ENCODE results near the gene ADIPOR1.

ADIPOR1 gene

GRCh38 chr1:202957733-202958543, at the start of gene ADIPOR1:
ADIPOR1 (minus strand) TSS chr1:202958312; CDS start chr1:202951070, 7,242 bp downstream.
- in situ Hi-C loops (cut with MboI; ENCODE audit: low sequenced_read_pairs) = no loop called here

GRCh38 chr1:203006948-203007871, 49.1 kb upstream of the ADIPOR1 start, which contains the start of gene TMEM183A:
TMEM183A (plus strand) TSS chr1:203007374; CDS start chr1:203007466, 92 bp downstream.
- in situ Hi-C loops (cut with MboI; ENCODE audit: low sequenced_read_pairs) = loop anchor here (5.0 kb wide), 1 partner anchor 1270 kb away; no protein-coding TSS in a partner anchor

GRCh38 chr1:203005395-203006142, 47.5 kb upstream of the ADIPOR1 start:
- in situ Hi-C loops (cut with MboI; ENCODE audit: low sequenced_read_pairs) = loop anchor here (5.0 kb wide), 1 partner anchor 1272 kb away; no protein-coding TSS in a partner anchor

- in situ Hi-C loops (cut with MboI; ENCODE audit: low sequenced_read_pairs) = no loop called here
Observed at GRCh38 chr1:203002951-203003350, 44.8 kb upstream of the ADIPOR1 start.

GRCh38 chr1:203001986-203002385, 43.9 kb upstream of the ADIPOR1 start:
- in situ Hi-C loops (cut with MboI; ENCODE audit: low sequenced_read_pairs) = no loop called here

- in situ Hi-C loops (cut with MboI; ENCODE audit: low sequenced_read_pairs) = no loop called here
Observed at GRCh38 chr1:203000217-203000944, 42.3 kb upstream of the ADIPOR1 start.

GRCh38 chr1:202998836-202999750, 41.0 kb upstream of the ADIPOR1 start:
- in situ Hi-C loops (cut with MboI; ENCODE audit: low sequenced_read_pairs) = loop anchor here (25.0 kb wide), 2 partner anchors 262 to 512 kb away; no protein-coding TSS in a partner anchor

- in situ Hi-C loops (cut with MboI; ENCODE audit: low sequenced_read_pairs) = loop anchor here (25.0 kb wide), 2 partner anchors 257 to 507 kb away; no protein-coding TSS in a partner anchor
Observed at GRCh38 chr1:202994756-202995155, 36.6 kb upstream of the ADIPOR1 start.

- in situ Hi-C loops (cut with MboI; ENCODE audit: low sequenced_read_pairs) = loop anchor here (25.0 kb wide), 2 partner anchors 254 to 504 kb away; no protein-coding TSS in a partner anchor
Observed at GRCh38 chr1:202991112-202991511, 33.0 kb upstream of the ADIPOR1 start.

GRCh38 chr1:202989879-202990278, 31.8 kb upstream of the ADIPOR1 start:
- in situ Hi-C loops (cut with MboI; ENCODE audit: low sequenced_read_pairs) = loop anchor here (25.0 kb wide), 2 partner anchors 253 to 503 kb away; no protein-coding TSS in a partner anchor

GRCh38 chr1:202987922-202988583, 29.9 kb upstream of the ADIPOR1 start:
- in situ Hi-C loops (cut with MboI; ENCODE audit: low sequenced_read_pairs) = loop anchor here (25.0 kb wide), 2 partner anchors 251 to 501 kb away; no protein-coding TSS in a partner anchor

GRCh38 chr1:202987255-202987654, 29.1 kb upstream of the ADIPOR1 start:
- in situ Hi-C loops (cut with MboI; ENCODE audit: low sequenced_read_pairs) = loop anchor here (25.0 kb wide), 2 partner anchors 250 to 500 kb away; no protein-coding TSS in a partner anchor

- in situ Hi-C loops (cut with MboI; ENCODE audit: low sequenced_read_pairs) = loop anchor here (25.0 kb wide), 2 partner anchors 249 to 499 kb away; no protein-coding TSS in a partner anchor
Observed at GRCh38 chr1:202986120-202986519, 28.0 kb upstream of the ADIPOR1 start.

- in situ Hi-C loops (cut with MboI; ENCODE audit: low sequenced_read_pairs) = loop anchor here (25.0 kb wide), 2 partner anchors 246 to 496 kb away; no protein-coding TSS in a partner anchor
Observed at GRCh38 chr1:202982715-202983430, 24.8 kb upstream of the ADIPOR1 start.

- in situ Hi-C loops (cut with MboI; ENCODE audit: low sequenced_read_pairs) = loop anchor here (25.0 kb wide), 2 partner anchors 245 to 495 kb away; no protein-coding TSS in a partner anchor
Observed at GRCh38 chr1:202981939-202982338, 23.8 kb upstream of the ADIPOR1 start.

- in situ Hi-C loops (cut with MboI; ENCODE audit: low sequenced_read_pairs) = loop anchor here (25.0 kb wide), 2 partner anchors 242 to 492 kb away; no protein-coding TSS in a partner anchor
Observed at GRCh38 chr1:202979459-202979858, 21.3 kb upstream of the ADIPOR1 start.

- in situ Hi-C loops (cut with MboI; ENCODE audit: low sequenced_read_pairs) = loop anchor here (25.0 kb wide), 2 partner anchors 239 to 489 kb away; no protein-coding TSS in a partner anchor
Observed at GRCh38 chr1:202976633-202977032, 18.5 kb upstream of the ADIPOR1 start.
